ENCODE data around the gene MKKS.
A peak's percentile ranks its signal among the peaks of the same experiment; 100 is the strongest.

MKKS gene

DNA sequence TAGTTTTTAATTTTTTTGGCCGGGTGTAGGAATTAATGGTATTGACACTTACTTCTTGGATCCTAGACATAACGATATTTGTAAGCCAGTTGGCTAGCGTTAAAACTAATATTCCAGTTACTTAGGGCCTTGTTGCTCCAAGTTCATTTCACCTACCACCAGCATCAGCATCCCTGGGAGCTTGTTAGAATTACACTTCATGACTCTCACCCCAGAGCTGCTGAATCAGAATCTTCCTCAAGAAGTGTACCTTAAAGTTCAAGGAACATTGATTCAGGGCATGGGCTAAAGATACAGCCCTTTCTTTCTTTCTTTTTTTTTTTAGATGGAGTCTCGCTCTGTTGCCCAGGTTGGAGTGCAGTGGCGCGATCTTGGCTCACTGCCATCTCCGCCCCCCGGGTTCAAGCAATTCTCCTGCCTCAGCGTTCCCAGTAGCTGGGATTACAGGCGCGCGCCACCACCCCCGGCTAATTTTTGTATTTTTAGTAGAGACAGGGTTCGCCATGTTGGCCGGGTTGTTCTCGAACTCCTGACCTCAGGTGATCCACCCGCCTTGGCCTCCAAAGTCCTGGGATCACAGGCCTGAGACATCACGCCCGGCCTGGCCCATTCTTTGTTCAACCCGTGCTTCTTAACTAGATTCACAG, 2.2 kb upstream of the MKKS start:
- Histone ChIP-seq H3K9ac (ENCODE audit: insufficient read length, low read depth) (no peak overlapping the region), H3K4me3 (ENCODE audit: insufficient read length, low read depth) (peak overlapping the region; percentile 62), H3K4me1 (ENCODE audit: insufficient read depth, insufficient read length) (no peaks in the 10 kb centered on the region), H3K36me3 (ENCODE audit: insufficient read depth, insufficient read length, low read length) (peaks cover 10% of the 10 kb centered on the region), H3K27me3 (ENCODE audit: insufficient read depth, insufficient read length) (no peaks in the 10 kb centered on the region), H3K9me3 (ENCODE audit: insufficient read depth, low read length) (no peaks in the 10 kb centered on the region)
- no peak for DNase-seq (ENCODE audit: low read depth, low spot score)
- no peak for TF ChIP-seq ZNF274 (IDR thresholded peaks at IDR 0.05; ENCODE audit: low read depth, low read length)
- no peak for TF ChIP-seq YY1 (IDR thresholded peaks at IDR 0.05; ENCODE audit: insufficient read depth, insufficient read length)
- TF ChIP-seq SUZ12 (IDR thresholded peaks at IDR 0.05; ENCODE audit: extremely low read depth, insufficient read depth, insufficient read length) = no peak

GRCh38 chr20:10434832-10435812, 1.1 kb upstream of the MKKS start, which contains the start of gene SLX4IP:
TSS of gene SLX4IP (plus strand) at chr20:10435305. CDS start at chr20:10458205, 22,900 bp downstream.
- Histone ChIP-seq H3K9ac (ENCODE audit: insufficient read length, low read depth) (peak within 1 kb of the TSS; percentile 80), H3K36me3 (ENCODE audit: insufficient read depth, insufficient read length, low read length) (peaks cover 10% of the 10 kb centered on the region), H3K4me3 (ENCODE audit: insufficient read length, low read depth) (peak within 1 kb of the TSS; percentile 93), H3K9me3 (ENCODE audit: insufficient read depth, low read length) (no peaks in the 10 kb centered on the region), H3K4me1 (ENCODE audit: insufficient read depth, insufficient read length) (no peaks in the 10 kb centered on the region), H3K27me3 (ENCODE audit: insufficient read depth, insufficient read length) (no peaks in the 10 kb centered on the region)
- peak; percentile 94 for DNase-seq (ENCODE audit: low read depth, low spot score)
- TF ChIP-seq ZNF274 (IDR thresholded peaks at IDR 0.05; ENCODE audit: low read depth, low read length) (no peak), YY1 (IDR thresholded peaks at IDR 0.05; ENCODE audit: insufficient read depth, insufficient read length) (peak; percentile 100)

GRCh38 chr20:10434467-10434831, 427 bp upstream of the MKKS start:
- Histone ChIP-seq H3K4me3 (ENCODE audit: insufficient read length, low read depth) (peak overlapping the region; percentile 93), H3K36me3 (ENCODE audit: insufficient read depth, insufficient read length, low read length) (peaks cover 10% of the 10 kb centered on the region), H3K27me3 (ENCODE audit: insufficient read depth, insufficient read length) (no peaks in the 10 kb centered on the region), H3K4me1 (ENCODE audit: insufficient read depth, insufficient read length) (no peaks in the 10 kb centered on the region), H3K9me3 (ENCODE audit: insufficient read depth, low read length) (no peaks in the 10 kb centered on the region), H3K9ac (ENCODE audit: insufficient read length, low read depth) (peak overlapping the region; percentile 71)
- peak; percentile 97 for DNase-seq (ENCODE audit: low read depth, low spot score)
- TF ChIP-seq YY1 (IDR thresholded peaks at IDR 0.05; ENCODE audit: insufficient read depth, insufficient read length) = no peak
- TF ChIP-seq SUZ12 (IDR thresholded peaks at IDR 0.05; ENCODE audit: extremely low read depth, insufficient read depth, insufficient read length) = no peak
- no peak for TF ChIP-seq ZNF274 (IDR thresholded peaks at IDR 0.05; ENCODE audit: low read depth, low read length)

- Histone ChIP-seq H3K9me3 (ENCODE audit: insufficient read depth, low read length) (no peaks in the 10 kb centered on the region), H3K36me3 (ENCODE audit: insufficient read depth, insufficient read length, low read length) (peaks cover 10% of the 10 kb centered on the region), H3K27me3 (ENCODE audit: insufficient read depth, insufficient read length) (no peaks in the 10 kb centered on the region), H3K4me1 (ENCODE audit: insufficient read depth, insufficient read length) (no peaks in the 10 kb centered on the region), H3K4me3 (ENCODE audit: insufficient read length, low read depth) (peak overlapping the region; percentile 93), H3K9ac (ENCODE audit: insufficient read length, low read depth) (peak overlapping the region; percentile 93)
- no peak for TF ChIP-seq YY1 (IDR thresholded peaks at IDR 0.05; ENCODE audit: insufficient read depth, insufficient read length)
- TF ChIP-seq SUZ12 (IDR thresholded peaks at IDR 0.05; ENCODE audit: extremely low read depth, insufficient read depth, insufficient read length) = no peak
- no peak for TF ChIP-seq ZNF274 (IDR thresholded peaks at IDR 0.05; ENCODE audit: low read depth, low read length)
- DNase-seq (ENCODE audit: low read depth, low spot score) = no peak
These were observed 904 bp downstream of the MKKS start for GRCh38 chr20:10433014-10433622.

DNA sequence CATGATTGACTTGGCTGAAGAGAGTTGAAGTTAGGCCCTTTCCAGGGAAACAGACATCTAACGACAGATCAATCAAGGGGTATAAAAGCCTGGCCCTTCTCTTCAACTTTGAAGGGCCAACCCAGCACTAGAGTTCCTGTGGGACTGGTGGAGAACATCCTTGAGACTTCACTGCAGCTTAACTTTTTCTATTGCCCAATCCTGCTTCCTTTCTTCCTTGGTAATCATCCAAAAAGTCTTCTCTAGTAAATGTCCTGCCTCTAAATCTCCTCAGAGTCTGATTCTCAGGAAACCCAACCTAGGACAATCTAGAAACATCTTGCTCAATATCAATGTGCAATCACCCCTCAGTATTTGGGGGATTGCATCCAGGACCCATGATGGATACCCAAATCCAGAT, 1.9 kb downstream of the MKKS start:
- Histone ChIP-seq H3K36me3 (ENCODE audit: insufficient read depth, insufficient read length, low read length) (peaks cover 10% of the 10 kb centered on the region), H3K9ac (ENCODE audit: insufficient read length, low read depth) (no peak overlapping the region), H3K4me3 (ENCODE audit: insufficient read length, low read depth) (no peak overlapping the region), H3K27me3 (ENCODE audit: insufficient read depth, insufficient read length) (no peaks in the 10 kb centered on the region), H3K4me1 (ENCODE audit: insufficient read depth, insufficient read length) (no peaks in the 10 kb centered on the region), H3K9me3 (ENCODE audit: insufficient read depth, low read length) (no peaks in the 10 kb centered on the region)
- no peak for TF ChIP-seq ZNF274 (IDR thresholded peaks at IDR 0.05; ENCODE audit: low read depth, low read length)
- no peak for TF ChIP-seq YY1 (IDR thresholded peaks at IDR 0.05; ENCODE audit: insufficient read depth, insufficient read length)
- TF ChIP-seq SUZ12 (IDR thresholded peaks at IDR 0.05; ENCODE audit: extremely low read depth, insufficient read depth, insufficient read length) = no peak
- DNase-seq (ENCODE audit: low read depth, low spot score) = no peak

GRCh38 chr20:10430704-10431103, 3.3 kb downstream of the MKKS start:
- TF ChIP-seq YY1 (IDR thresholded peaks at IDR 0.05; ENCODE audit: insufficient read depth, insufficient read length) (no peak), SUZ12 (IDR thresholded peaks at IDR 0.05; ENCODE audit: extremely low read depth, insufficient read depth, insufficient read length) (no peak), ZNF274 (IDR thresholded peaks at IDR 0.05; ENCODE audit: low read depth, low read length) (no peak)
- no peaks in the 10 kb centered on the region for H3K4me1 ChIP-seq (ENCODE audit: insufficient read depth, insufficient read length)
- no peak for DNase-seq (ENCODE audit: low read depth, low spot score)

More at GRCh38 chr20:10430704-10431103, 3.3 kb downstream of the MKKS start:
- no peaks in the 10 kb centered on the region for H3K27me3 ChIP-seq (ENCODE audit: insufficient read depth, insufficient read length)
- no peak overlapping the region for H3K4me3 ChIP-seq (ENCODE audit: insufficient read length, low read depth)
- no peak overlapping the region for H3K9ac ChIP-seq (ENCODE audit: insufficient read length, low read depth)
- peaks cover 17% of the 10 kb centered on the region for H3K36me3 ChIP-seq (ENCODE audit: insufficient read depth, insufficient read length, low read length)
- H3K9me3 ChIP-seq (ENCODE audit: insufficient read depth, low read length) = no peaks in the 10 kb centered on the region

All from NT2/D1 (cell line).